ENCODE measurements around the gene ALK.

DNA sequence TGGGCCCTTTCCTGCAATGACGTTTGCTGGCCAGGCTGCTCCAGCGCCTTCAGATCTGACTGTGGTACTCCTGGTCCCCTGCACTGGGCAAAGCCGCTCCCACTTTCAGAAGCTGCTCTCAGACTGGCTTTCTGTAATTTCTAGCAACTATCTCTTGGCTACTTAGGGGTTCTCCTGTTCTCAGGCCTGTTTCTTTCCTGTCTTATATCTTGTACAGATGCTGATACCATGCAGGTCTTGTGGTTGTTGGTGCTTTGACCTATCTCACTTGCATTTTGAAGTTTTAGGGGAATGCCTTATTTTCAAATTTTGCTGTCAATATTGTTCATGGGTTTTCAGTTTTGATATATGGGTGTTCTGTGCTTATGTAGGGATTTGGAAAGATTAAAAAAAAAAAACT, 660.4 kb downstream of the ALK start:
- TF ChIP-seq CTCF (IDR thresholded peaks at IDR 0.05) (no peak), POLR2A (IDR thresholded peaks at IDR 0.05) (no peak), EP300 (IDR thresholded peaks at IDR 0.05) (no peak), POLR2AphosphoS5 (IDR thresholded peaks at IDR 0.05) (no peak)
